HEK293T (cell line): Measurements from ENCODE around the gene CAST.

ENCODE experiments used
- CTCF ChIA-PET: fragments of 350-600 bp; formaldehyde crosslinking; extraction: SDS; loops from one replicate; lab custom pipeline; 2021; ENCODE audit warnings: antibody characterized with exemption, inconsistent platforms; lab: Yijun Ruan, JAX
- POLR2A ChIA-PET: fragments of 350-600 bp; formaldehyde crosslinking; extraction: SDS; loops from one replicate; lab custom pipeline; 2020; ENCODE audit warnings: antibody characterized with exemption, inconsistent platforms; lab: Yijun Ruan, JAX
- DNase-seq: peaks from one replicate; pipeline ENCODE4 v3.0.0; 2012; ENCODE audit warnings: mixed read lengths; ENCODE audit errors: extremely low spot score
- ARNT ChIP-seq: fragments of 450-650 bp; IDR thresholded peaks from 2 replicates; pipeline ENCODE4 v1.6.1; 2017; ENCODE audit warnings: mild to moderate bottlenecking
- BHLHE40 ChIP-seq: fragments of 450-650 bp; IDR thresholded peaks from 2 replicates; pipeline ENCODE4 v1.6.1; 2016; ENCODE audit warnings: mild to moderate bottlenecking, moderate library complexity, borderline replicate concordance
- CTBP1 ChIP-seq: fragments of 450-650 bp; IDR thresholded peaks from 2 replicates; pipeline ENCODE4 v1.6.1; 2016; ENCODE audit warnings: borderline replicate concordance
- ELF4 ChIP-seq: fragments of 450-650 bp; IDR thresholded peaks from 2 replicates; pipeline ENCODE4 v1.6.1; 2017; ENCODE audit warnings: antibody characterized with exemption
- FOXA1 ChIP-seq: fragments of 450-650 bp; IDR thresholded peaks from 2 replicates; pipeline ENCODE4 v1.6.1; 2016; ENCODE audit warnings: mild to moderate bottlenecking
- FOXK2 ChIP-seq: fragments of 450-650 bp; IDR thresholded peaks from 2 replicates; pipeline ENCODE4 v1.6.1; 2016; ENCODE audit warnings: mild to moderate bottlenecking
- FOXM1 ChIP-seq: fragments of 450-650 bp; IDR thresholded peaks from 2 replicates; pipeline ENCODE4 v1.6.1; 2017; ENCODE audit warnings: mild to moderate bottlenecking, borderline replicate concordance
- HDGF ChIP-seq: fragments of 450-650 bp; IDR thresholded peaks from 2 replicates; pipeline ENCODE4 v1.6.1; 2017; ENCODE audit warnings: antibody characterized with exemption, borderline replicate concordance
- L3MBTL2 ChIP-seq: fragments of 450-650 bp; conservative IDR thresholded peaks from 2 replicates; pipeline ENCODE4 v1.6.1; 2016; ENCODE audit warnings: mild to moderate bottlenecking
- LEF1 ChIP-seq: fragments of 450-650 bp; IDR thresholded peaks from 2 replicates; pipeline ENCODE4 v1.6.1; 2017; ENCODE audit warnings: mild to moderate bottlenecking, borderline replicate concordance
- NFRKB ChIP-seq: fragments of 450-650 bp; IDR thresholded peaks from 2 replicates; pipeline ENCODE4 v1.6.1; 2016; ENCODE audit warnings: mild to moderate bottlenecking, moderate library complexity
- PKNOX1 ChIP-seq: fragments of 450-650 bp; IDR thresholded peaks from 2 replicates; pipeline ENCODE4 v1.6.1; 2016
- SP1 ChIP-seq: fragments of 450-650 bp; IDR thresholded peaks from 2 replicates; pipeline ENCODE4 v1.6.1; 2017
- SUZ12 ChIP-seq: fragments of 450-650 bp; IDR thresholded peaks from 2 replicates; pipeline ENCODE4 v1.6.1; 2016; ENCODE audit warnings: mild to moderate bottlenecking
- TARDBP ChIP-seq: fragments of 450-650 bp; IDR thresholded peaks from 2 replicates; pipeline ENCODE4 v1.6.1; 2016
- ZNF384 ChIP-seq: fragments of 450-650 bp; IDR thresholded peaks from 2 replicates; pipeline ENCODE4 v1.6.1; 2016

Gene CAST

DNA sequence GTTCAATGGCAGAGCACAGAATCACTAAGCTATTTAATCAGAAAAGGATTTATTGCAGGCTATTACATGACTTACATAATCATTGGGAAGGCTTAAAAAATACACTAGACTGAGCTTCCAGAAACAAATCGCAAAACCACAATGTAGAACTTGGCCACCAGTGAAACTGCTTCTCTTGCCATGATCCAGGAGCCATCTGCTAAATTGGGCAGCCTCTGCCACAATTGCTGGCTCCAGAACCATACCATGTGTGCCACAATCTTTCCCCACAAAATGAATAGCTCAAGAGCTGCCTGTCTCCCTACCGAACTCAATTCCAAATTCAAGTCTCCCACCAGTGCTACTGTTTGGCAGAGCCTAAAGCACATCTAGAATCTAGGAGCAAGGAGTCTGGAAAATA lies 155.3 kb downstream of the CAST start:
- POLR2A ChIA-PET = interaction anchor here (5.8 kb wide), 1 partner anchor 9 kb away, joined by 24 read pairs; the partner anchor contains the start of gene ERAP1
- CTCF ChIA-PET = no interaction called here
- no peak for TF ChIP-seq HDGF
- TF ChIP-seq SP1 = no peak
- no peak for TF ChIP-seq ELF4
- DNase-seq = no peak

GRCh38 chr5:96818125-96818788 lies 156.1 kb downstream of the CAST start:
- TF ChIP-seq ELF4 (no peak), ZNF384 (no peak), FOXM1 (no peak), LEF1 (no peak), NFRKB (no peak), L3MBTL2 (no peak), ARNT (no peak), BHLHE40 (no peak), FOXK2 (no peak), FOXA1 (no peak), HDGF (no peak), TARDBP (no peak), CTBP1 (no peak), PKNOX1 (no peak), SP1 (no peak), SUZ12 (no peak)
- CTCF ChIA-PET = no interaction called here
- POLR2A ChIA-PET = interaction anchor here (5.8 kb wide), 1 partner anchor 10 kb away, joined by 24 read pairs; the partner anchor contains the start of gene ERAP1
- no peak for DNase-seq

DNA sequence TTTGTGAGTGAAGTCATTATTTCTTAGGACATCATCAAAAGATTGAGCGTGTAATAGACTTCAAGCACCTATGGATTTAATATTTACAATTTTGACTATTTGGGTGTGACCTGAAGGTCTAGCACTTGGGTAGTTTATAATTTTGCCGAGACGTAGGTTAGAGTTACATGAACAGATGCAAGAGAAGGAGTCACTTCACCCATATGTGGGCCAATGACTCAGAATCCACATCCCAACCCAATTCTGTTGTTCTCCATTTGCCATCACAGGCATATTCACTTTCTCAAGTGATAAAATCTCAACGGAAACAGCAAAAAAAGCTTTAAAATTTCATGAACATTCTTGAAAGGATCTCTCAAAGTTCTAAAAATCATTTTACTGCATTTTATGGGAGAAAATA lies 157.6 kb downstream of the CAST start:
- CTCF ChIA-PET = no interaction called here
- POLR2A ChIA-PET = interaction anchor here (5.8 kb wide), 1 partner anchor 12 kb away, joined by 24 read pairs; the partner anchor contains the start of gene ERAP1
- TF ChIP-seq FOXK2 (no peak), FOXM1 (no peak), LEF1 (no peak), CTBP1 (no peak), ELF4 (no peak), L3MBTL2 (no peak), ZNF384 (no peak), SUZ12 (no peak), TARDBP (no peak), BHLHE40 (no peak), NFRKB (no peak), FOXA1 (no peak), ARNT (no peak), PKNOX1 (no peak), HDGF (no peak), SP1 (no peak)
- DNase-seq = no peak

DNA sequence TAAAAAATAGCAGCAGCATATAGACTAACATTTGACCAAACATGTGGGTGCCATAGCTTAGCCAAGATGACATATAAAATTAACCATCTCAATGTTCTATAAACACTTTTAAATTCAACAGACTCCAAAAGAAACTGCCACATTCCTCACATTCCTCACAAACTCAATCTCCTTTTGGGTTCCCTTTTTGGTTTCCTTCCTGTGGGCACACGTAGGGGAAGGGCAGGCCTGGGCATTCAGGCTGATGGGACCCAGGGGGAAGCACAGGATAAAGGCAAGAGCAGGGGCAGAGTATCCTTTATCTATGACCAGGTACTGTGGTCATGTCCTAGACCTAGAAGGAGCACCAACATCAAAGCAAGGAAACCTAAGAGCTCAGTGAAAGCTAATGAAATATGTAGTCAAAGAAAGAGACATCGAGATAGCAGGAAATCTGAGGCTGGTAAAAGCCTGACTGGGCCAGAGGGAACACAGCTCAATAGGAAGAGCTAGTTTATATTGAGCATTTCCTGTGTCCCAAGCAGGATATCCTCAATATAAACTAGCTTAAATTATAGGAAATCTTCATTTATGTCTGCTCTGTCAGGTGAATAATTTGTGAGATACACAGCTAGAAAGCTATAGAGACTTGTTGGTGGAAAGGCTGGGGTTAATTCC lies 159.2 kb downstream of the CAST start:
- POLR2A ChIA-PET = interaction anchor here (5.8 kb wide), 1 partner anchor 13 kb away, joined by 24 read pairs; the partner anchor contains the start of gene ERAP1

GRCh38 chr5:96822686-96823459 lies 160.7 kb downstream of the CAST start:
- DNase-seq = no peak
- TF ChIP-seq PKNOX1 (no peak), FOXA1 (no peak), SP1 (no peak), CTBP1 (no peak), BHLHE40 (no peak), LEF1 (no peak), NFRKB (no peak), ZNF384 (no peak), FOXM1 (no peak), ELF4 (no peak), SUZ12 (no peak), HDGF (no peak), FOXK2 (no peak)
- CTCF ChIA-PET = no interaction called here
- POLR2A ChIA-PET = no interaction called here

More for the DNA sequence above, 159.2 kb downstream of the CAST start:
- TF ChIP-seq LEF1 (no peak), CTBP1 (no peak), FOXK2 (no peak)
- no peak for DNase-seq
- CTCF ChIA-PET = interaction anchor here (1.2 kb wide), 1 partner anchor 13 kb away, joined by 6 read pairs; no protein-coding TSS in a partner anchor
